Measurements from ENCODE around the gene ZBTB12.

The ZBTB12 gene

GRCh38 chr6:31878222-31878621 is 23.7 kb downstream of the ZBTB12 start:
- no peak for TF ChIP-seq CTCF (IDR thresholded peaks at IDR 0.05; ENCODE audit: borderline replicate concordance, control extremely low read depth, extremely low read depth, insufficient read depth, missing control alignments)
- DNase-seq (ENCODE audit: low spot score) = no peak
- in situ Hi-C loops (cut with MboI; ENCODE audit: low sequenced_read_pairs, unreplicated experiment) = no loop called here

GRCh38 chr6:31877651-31878161 is 24.2 kb downstream of the ZBTB12 start:
- no peak for TF ChIP-seq CTCF (IDR thresholded peaks at IDR 0.05; ENCODE audit: borderline replicate concordance, control extremely low read depth, extremely low read depth, insufficient read depth, missing control alignments)
- in situ Hi-C loops (cut with MboI; ENCODE audit: low sequenced_read_pairs, unreplicated experiment) = no loop called here
- DNase-seq (ENCODE audit: low spot score) = no peak

DNA sequence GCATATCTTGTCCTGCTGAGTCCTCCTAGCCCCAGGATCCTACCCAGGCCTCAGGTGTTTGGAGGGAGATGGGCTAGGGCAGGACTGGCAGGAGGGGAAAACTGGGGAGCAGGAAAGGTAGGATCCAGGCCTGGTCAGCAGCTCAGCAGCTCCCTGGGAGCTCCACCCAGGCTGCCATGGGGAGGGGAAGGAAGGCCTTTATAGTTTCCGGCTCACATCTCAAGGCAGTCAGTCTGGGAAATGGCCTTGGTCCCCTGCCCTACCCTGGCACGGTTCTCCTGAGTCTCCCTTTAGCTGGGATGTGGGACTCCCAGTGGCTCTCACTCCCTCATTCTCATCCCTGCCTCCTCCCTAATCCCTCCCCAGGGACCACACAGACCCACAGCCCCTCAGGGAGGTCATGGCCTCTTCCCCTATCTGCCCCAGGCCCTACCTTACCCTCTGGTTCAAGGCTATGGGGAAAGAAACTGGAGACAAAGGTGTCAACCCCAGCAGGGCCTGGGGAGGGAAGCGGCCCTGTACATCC is 24.7 kb downstream of the ZBTB12 start:
- DNase-seq (ENCODE audit: low spot score) = no peak
- in situ Hi-C loops (cut with MboI; ENCODE audit: low sequenced_read_pairs, unreplicated experiment) = no loop called here
- no peak for TF ChIP-seq CTCF (IDR thresholded peaks at IDR 0.05; ENCODE audit: borderline replicate concordance, control extremely low read depth, extremely low read depth, insufficient read depth, missing control alignments)

DNA sequence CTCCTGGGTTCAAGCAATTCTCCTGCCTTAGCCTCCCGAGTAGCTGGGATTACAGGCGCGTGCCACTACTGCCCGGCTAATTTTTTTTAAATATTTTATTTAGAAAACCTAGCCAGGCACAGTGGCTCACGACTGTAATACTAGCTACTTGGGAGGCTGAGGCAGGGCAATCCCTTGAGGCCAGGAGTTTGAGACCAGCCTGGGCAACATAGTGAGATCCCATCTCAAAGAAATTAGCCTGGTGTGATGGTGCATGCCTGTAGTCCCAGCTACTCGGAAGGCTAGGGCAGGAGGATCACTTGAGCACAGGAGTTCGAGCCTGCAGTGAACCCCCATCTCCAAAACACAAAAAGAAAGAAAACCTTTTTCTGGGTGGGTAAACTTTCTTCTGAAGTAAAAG is 25.5 kb downstream of the ZBTB12 start:
- no peak for TF ChIP-seq CTCF (IDR thresholded peaks at IDR 0.05; ENCODE audit: borderline replicate concordance, control extremely low read depth, extremely low read depth, insufficient read depth, missing control alignments)
- DNase-seq (ENCODE audit: low spot score) = no peak
- in situ Hi-C loops (cut with MboI; ENCODE audit: low sequenced_read_pairs, unreplicated experiment) = no loop called here

- no peak for TF ChIP-seq CTCF (IDR thresholded peaks at IDR 0.05; ENCODE audit: borderline replicate concordance, control extremely low read depth, extremely low read depth, insufficient read depth, missing control alignments)
- no peak for DNase-seq (ENCODE audit: low spot score)
- in situ Hi-C loops (cut with MboI; ENCODE audit: low sequenced_read_pairs, unreplicated experiment) = no loop called here
Measured at GRCh38 chr6:31875877-31876276, 26.0 kb downstream of the ZBTB12 start.

- TF ChIP-seq CTCF (IDR thresholded peaks at IDR 0.05; ENCODE audit: borderline replicate concordance, control extremely low read depth, extremely low read depth, insufficient read depth, missing control alignments) = no peak
- in situ Hi-C loops (cut with MboI; ENCODE audit: low sequenced_read_pairs, unreplicated experiment) = no loop called here
- DNase-seq (ENCODE audit: low spot score) = no peak
Measured at GRCh38 chr6:31874836-31875572, 26.9 kb downstream of the ZBTB12 start.
